ENCODE data around the gene MBOAT2. TPM values are rescaled to one million over a fixed set of nuclear protein-coding genes. Genes with fewer than 3 reads are reported as not detected.

The MBOAT2 gene
- total and polyA plus RNA-seq, 2 experiments from 2014 or later, result 15.9 to 22.7 TPM

GRCh38 chr2:8822218-8822617, 181.3 kb downstream of the MBOAT2 start (continued):
- TF ChIP-seq ZNF462 (CRISPR knock-in tag; IDR thresholded peaks at IDR 0.05) (no peak), POLR2AphosphoS5 (IDR thresholded peaks at IDR 0.05; ENCODE audit: low read depth) (no peak), STAT1 (IDR thresholded peaks at IDR 0.05; ENCODE audit: unreplicated experiment) (no peak), ZNF331 (CRISPR knock-in tag; IDR thresholded peaks at IDR 0.05; ENCODE audit: low read depth) (no peak), NANOG (IDR thresholded peaks at IDR 0.05; ENCODE audit: borderline replicate concordance) (no peak), CREB1 (CRISPR knock-in tag; IDR thresholded peaks at IDR 0.05; ENCODE audit: low read depth) (no peak), ZNF114 (CRISPR knock-in tag; IDR thresholded peaks at IDR 0.05) (no peak)
- TF ChIP-seq, protein P1, sequence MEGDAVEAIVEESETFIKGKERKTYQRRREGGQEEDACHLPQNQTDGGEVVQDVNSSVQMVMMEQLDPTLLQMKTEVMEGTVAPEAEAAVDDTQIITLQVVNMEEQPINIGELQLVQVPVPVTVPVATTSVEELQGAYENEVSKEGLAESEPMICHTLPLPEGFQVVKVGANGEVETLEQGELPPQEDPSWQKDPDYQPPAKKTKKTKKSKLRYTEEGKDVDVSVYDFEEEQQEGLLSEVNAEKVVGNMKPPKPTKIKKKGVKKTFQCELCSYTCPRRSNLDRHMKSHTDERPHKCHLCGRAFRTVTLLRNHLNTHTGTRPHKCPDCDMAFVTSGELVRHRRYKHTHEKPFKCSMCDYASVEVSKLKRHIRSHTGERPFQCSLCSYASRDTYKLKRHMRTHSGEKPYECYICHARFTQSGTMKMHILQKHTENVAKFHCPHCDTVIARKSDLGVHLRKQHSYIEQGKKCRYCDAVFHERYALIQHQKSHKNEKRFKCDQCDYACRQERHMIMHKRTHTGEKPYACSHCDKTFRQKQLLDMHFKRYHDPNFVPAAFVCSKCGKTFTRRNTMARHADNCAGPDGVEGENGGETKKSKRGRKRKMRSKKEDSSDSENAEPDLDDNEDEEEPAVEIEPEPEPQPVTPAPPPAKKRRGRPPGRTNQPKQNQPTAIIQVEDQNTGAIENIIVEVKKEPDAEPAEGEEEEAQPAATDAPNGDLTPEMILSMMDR (conservative IDR thresholded peaks at IDR 0.05; ENCODE audit: low read depth in 2 of 2), result no peak

All from GM23338 (cell line).